Stimulated activated CD8-positive, alpha-beta memory T cell treated with anti-CD3 and anti-CD28 coated beads, Interleukin-15, amount 100 ng/mL, for 48 hours (primary cell): ENCODE measurements around the gene GALNT18.
A peak's percentile ranks its signal among the peaks of the same experiment; 100 is the strongest.

Source experiments
- DNase-seq, 2 donors: peaks; one replicate each; pipeline ENCODE4 v3.0.0-alpha.2; 2020; ENCODE audit warnings: low read depth in 2 of 2

GALNT18 gene

GRCh38 chr11:11532574-11532973 is 89.2 kb downstream of the GALNT18 start:
- DNase-seq: no peak

GRCh38 chr11:11531131-11531908 is 90.5 kb downstream of the GALNT18 start:
- DNase-seq: no peak

- DNase-seq: no peak
Observed at GRCh38 chr11:11528986-11529385, 92.8 kb downstream of the GALNT18 start.

GRCh38 chr11:11525283-11525682 is 96.5 kb downstream of the GALNT18 start:
- DNase-seq: no peak

- DNase-seq: no peak
Observed at GRCh38 chr11:11524436-11525061, 97.3 kb downstream of the GALNT18 start.

- DNase-seq: no peak
Observed at GRCh38 chr11:11522591-11522990, 99.2 kb downstream of the GALNT18 start.

GRCh38 chr11:11521306-11522002 is 100.4 kb downstream of the GALNT18 start:
- peak in 1 of 2 donors; percentile 2 for DNase-seq

GRCh38 chr11:11520231-11521015 is 101.4 kb downstream of the GALNT18 start:
- DNase-seq: no peak

- no peak for DNase-seq
Observed at GRCh38 chr11:11519184-11519583, 102.6 kb downstream of the GALNT18 start.

GRCh38 chr11:11514246-11514645 is 107.6 kb downstream of the GALNT18 start:
- DNase-seq: no peak

GRCh38 chr11:11513422-11513821 is 108.4 kb downstream of the GALNT18 start:
- DNase-seq: no peak

- DNase-seq: no peak
Observed at GRCh38 chr11:11512929-11513328, 108.9 kb downstream of the GALNT18 start.

GRCh38 chr11:11512502-11512901 is 109.3 kb downstream of the GALNT18 start:
- DNase-seq: no peak

GRCh38 chr11:11512090-11512489 is 109.7 kb downstream of the GALNT18 start:
- DNase-seq: no peak

- no peak for DNase-seq
Observed at GRCh38 chr11:11510939-11511338, 110.9 kb downstream of the GALNT18 start.

GRCh38 chr11:11505692-11506091 is 116.1 kb downstream of the GALNT18 start:
- no peak for DNase-seq

- DNase-seq: no peak
Observed at GRCh38 chr11:11505190-11505589, 116.6 kb downstream of the GALNT18 start.

- DNase-seq: no peak
Observed at GRCh38 chr11:11504071-11504470, 117.7 kb downstream of the GALNT18 start.

- no peak for DNase-seq
Observed at GRCh38 chr11:11502263-11502861, 119.4 kb downstream of the GALNT18 start.

GRCh38 chr11:11501546-11502262 is 120.1 kb downstream of the GALNT18 start:
- DNase-seq: no peak
